Measurements from ENCODE around the gene CEBPZOS. TPM values are rescaled to one million over a fixed set of nuclear protein-coding genes. Genes with fewer than 3 reads are reported as not detected.

CEBPZOS gene
- total and polyA plus RNA-seq, 2 of the 8 experiments (the other 6 are each of a cell fraction or from before 2014, with no cell fraction given) = 27.3 to 43.5 TPM

- Histone ChIP-seq H2BK120ac (replicated peaks; ENCODE audit: low read depth, low read length) (no peak overlapping the region), H3K9ac (replicated peaks in 1 of 4; ENCODE audit: extremely low read depth in 1 of 4, low read depth in 3 of 4, low read length in 3 of 4) (no peak overlapping the region), H3K18ac (ENCODE audit: extremely low read depth, low read length) (no peak overlapping the region), H4K8ac (ENCODE audit: extremely low read depth, insufficient read depth, low read length) (no peak overlapping the region), H2BK15ac (ENCODE audit: low read length) (no peak overlapping the region), H4K91ac (replicated peaks; ENCODE audit: insufficient read length, low read length) (no peak overlapping the region), H2BK20ac (ENCODE audit: low read length) (no peak overlapping the region), H3K79me1 (ENCODE audit: low read depth, low read length) (peaks cover 2% of the 10 kb centered on the region; the same call in 1 of the 2 replicates), H3K23ac (ENCODE audit: insufficient read length) (no peak overlapping the region), H3K4me2 (ENCODE audit: insufficient read depth in 1 of 2, low read depth in 2 of 2, low read length in 2 of 2) (no peak overlapping the region), H3K9me3 (ENCODE audit: insufficient read depth in 2 of 2, low read depth in 1 of 2, low read length in 1 of 2) (no peaks in the 10 kb centered on the region), H3K56ac (replicated peaks; ENCODE audit: insufficient read length, low read depth, low read length) (no peak overlapping the region), H3K27ac (ENCODE audit: low read depth, low read length) (no peak overlapping the region), H3K79me2 (ENCODE audit: control insufficient read depth in 1 of 2, insufficient read depth in 2 of 2, low read length in 2 of 2) (peaks cover 0 to 41% of the 10 kb centered on the region in 2 experiments; a peak in 2 of 4 replicates), H3K4me1 (replicated peaks in 1 of 4; ENCODE audit: control insufficient read depth in 3 of 4, insufficient read depth in 4 of 4, low read length in 3 of 4) (no peaks in the 10 kb centered on the region; a peak in 1 of 7 replicates), H2BK12ac (ENCODE audit: low read depth, low read length) (no peak overlapping the region), H3K14ac (ENCODE audit: insufficient read length) (no peak overlapping the region), H2AK5ac (ENCODE audit: low read depth, low read length) (no peak overlapping the region), H3K23me2 (ENCODE audit: low read depth, low read length) (no peaks in the 10 kb centered on the region), H4K5ac (ENCODE audit: insufficient read length, low read depth, low read length) (no peak overlapping the region), H2BK5ac (ENCODE audit: low read depth, low read length) (no peak overlapping the region), H4K20me1 (replicated peaks in 1 of 2; ENCODE audit: control insufficient read depth in 1 of 2, insufficient read depth in 2 of 2, low read length in 2 of 2) (no peaks in the 10 kb centered on the region), H3K4ac (replicated peaks; ENCODE audit: insufficient read length, low read depth, low read length) (no peak overlapping the region), H3K36me3 (ENCODE audit: control insufficient read depth in 2 of 4, insufficient read depth in 4 of 4, low read length in 3 of 4) (peaks cover 12 to 25% (median 16%) of the 10 kb centered on the region in 4 experiments), H2AFZ (ENCODE audit: low read length) (no peak overlapping the region), H3K4me3 (ENCODE audit: extremely low read depth in 1 of 4, insufficient read depth in 2 of 4, low read depth in 3 of 4, low read length in 4 of 4) (no peak overlapping the region), H3K27me3 (replicated peaks in 1 of 4; ENCODE audit: control insufficient read depth in 3 of 4, extremely low read depth in 1 of 4, insufficient read depth in 3 of 4, low read length in 3 of 4) (no peaks in the 10 kb centered on the region)
- ChIA-PET POLR2A (ENCODE audit: partially characterized antibody) (interaction anchor here (0.6 kb wide), 1 partner anchor 22 kb away, joined by 6 read pairs; no protein-coding TSS in a partner anchor), CTCF (ENCODE audit: partially characterized antibody) (interaction anchor here (1.5 kb wide), 1 partner anchor 18 kb away, joined by 4 read pairs; no protein-coding TSS in a partner anchor)
- FAIRE-seq (no peak), DNase-seq (ENCODE audit: low read depth in 1 of 2, low spot score in 2 of 2) (no peak)
- WGBS, 2 experiments (ENCODE audit: extremely low coverage in 1 of 2, insufficient coverage in 1 of 2, insufficient read length in 1 of 2, insufficient replicate concordance in 2 of 2, low coverage in 1 of 2, low lambda C conversion rate in 2 of 2, missing lambda C conversion rate in 1 of 2) = 89% methylated on average over 6 of the region's 6 CpGs; no CpG with 5 or more reads in 1 of the 2 experiments
- no peak for TF ChIP-seq RXRA (IDR thresholded peaks at IDR 0.05; ENCODE audit: insufficient read depth, low read depth, low read length)
- TF ChIP-seq JUN (IDR thresholded peaks at IDR 0.05; ENCODE audit: low read depth, low read length) = no peak
- TF ChIP-seq TCF12 (IDR thresholded peaks at IDR 0.05; ENCODE audit: low read depth, low read length) = no peak
- TF ChIP-seq SRF (IDR thresholded peaks at IDR 0.05; ENCODE audit: low read depth, low read length) = no peak
- TF ChIP-seq BACH1 (IDR thresholded peaks at IDR 0.05; ENCODE audit: low read length) = no peak
- no peak for TF ChIP-seq CTCF (IDR thresholded peaks at IDR 0.05; ENCODE audit: control extremely low read depth in 1 of 3, insufficient read depth in 1 of 3, low read depth in 1 of 3, low read length in 3 of 3)
- no peak for TF ChIP-seq RBBP5 (IDR thresholded peaks at IDR 0.05; ENCODE audit: borderline replicate concordance, low read depth, low read length)
- TF ChIP-seq MAFK (IDR thresholded peaks at IDR 0.05; ENCODE audit: low read depth, low read length) = no peak
- TF ChIP-seq RAD21 (IDR thresholded peaks at IDR 0.05 in 1 of 2, conservative IDR thresholded peaks at IDR 0.05 in 1 of 2; ENCODE audit: low read depth in 2 of 2, low read length in 2 of 2) = no peak
- TF ChIP-seq TAF7 (optimal IDR thresholded peaks at IDR 0.05; ENCODE audit: borderline replicate concordance, low read depth, low read length) = no peak
Observed at GRCh38 chr2:37149626-37150322, 46.5 kb upstream of the CEBPZOS start.

Data from H1 (cell line).